GM21526 (cell line): ENCODE results near the gene MAGI1.

Experiments
- ATAC-seq: cut with Tn5 transposase; IDR thresholded peaks from one replicate; pipeline ENCODE4 v1.9.1; 2021; ENCODE audit warnings: moderate library complexity; ENCODE audit not compliant: unreplicated experiment, low FRiP score

MAGI1 gene

DNA sequence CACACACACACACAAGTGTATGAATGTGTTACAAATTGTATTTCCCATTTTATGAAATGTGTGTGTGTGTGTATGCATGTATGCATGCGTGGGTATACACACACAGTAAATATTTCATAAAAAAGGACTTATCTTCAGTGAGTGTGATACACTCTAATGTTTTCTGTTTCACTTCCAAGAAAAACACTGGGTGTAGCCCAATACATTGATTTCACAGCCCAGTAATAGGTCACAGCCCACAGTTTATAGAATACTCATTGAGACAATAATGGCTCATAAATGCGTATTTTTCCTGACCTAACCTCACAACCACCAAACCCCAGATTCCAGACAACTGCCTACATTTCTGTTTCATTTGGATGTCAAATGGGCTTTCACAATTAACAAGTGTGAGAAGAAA, 619.5 kb downstream of the MAGI1 start:
- no peak for ATAC-seq

DNA sequence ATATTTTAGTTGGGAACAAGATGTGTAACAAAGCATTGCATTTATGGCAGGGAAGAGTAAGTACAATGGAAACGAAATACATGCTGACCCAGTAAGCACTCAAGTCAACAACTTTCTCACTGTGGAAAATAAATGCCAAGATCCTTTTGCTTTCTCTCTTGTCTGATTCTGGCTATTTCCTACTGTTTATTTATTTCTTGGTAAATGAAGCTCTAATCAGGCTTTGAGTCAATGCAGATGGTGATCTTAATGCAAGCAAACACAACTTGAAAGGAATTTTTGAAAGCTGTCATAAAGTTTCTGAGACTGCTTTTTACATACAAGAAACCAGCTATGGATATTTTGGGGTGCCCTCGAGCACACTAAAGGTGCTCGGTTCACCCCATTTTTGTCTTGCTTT, 624.8 kb downstream of the MAGI1 start:
- no peak for ATAC-seq

DNA sequence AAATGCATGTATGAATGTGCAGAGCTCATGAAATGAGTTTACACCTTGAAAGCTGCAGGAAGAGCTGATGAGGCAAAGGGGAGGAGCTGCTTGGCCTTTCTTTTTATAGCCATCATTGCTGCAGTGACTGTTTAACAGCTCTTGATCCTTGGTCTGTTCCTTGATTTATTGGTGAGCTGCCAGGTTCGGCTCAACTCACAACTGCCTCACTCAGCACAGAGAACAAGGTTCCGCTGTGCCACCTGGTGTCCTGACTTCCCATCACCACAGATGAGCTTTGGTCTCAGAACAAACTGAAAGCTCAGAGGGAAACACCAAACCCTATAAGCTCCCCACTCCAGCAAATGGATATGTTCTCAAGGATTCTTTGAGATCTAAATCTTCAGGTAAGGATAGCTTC, 626.1 kb downstream of the MAGI1 start:
- ATAC-seq: no peak

GRCh38 chr3:65411367-65411766, 627.4 kb downstream of the MAGI1 start:
- ATAC-seq: no peak

- ATAC-seq: no peak
Observed at GRCh38 chr3:65409176-65409569, 629.5 kb downstream of the MAGI1 start.

- no peak for ATAC-seq
Observed at GRCh38 chr3:65408531-65409175, 630.1 kb downstream of the MAGI1 start.

DNA sequence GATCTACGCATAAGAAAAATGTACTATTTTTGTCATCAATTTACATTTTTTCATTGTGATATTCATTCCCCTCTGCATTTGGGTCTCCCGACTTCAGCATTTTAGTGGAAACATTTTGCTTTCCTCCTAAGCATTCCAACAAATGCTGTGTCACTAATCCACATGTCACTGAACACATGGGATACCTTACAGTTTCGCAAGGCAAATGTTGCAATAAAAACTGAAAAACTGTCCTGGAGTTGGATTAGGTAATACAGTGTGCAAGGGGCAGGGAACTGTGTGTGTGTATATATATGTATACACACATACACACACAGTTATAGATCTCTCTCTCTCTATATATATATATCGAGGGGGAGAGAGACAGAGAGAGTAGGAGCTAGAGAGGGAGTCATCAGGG, 632.2 kb downstream of the MAGI1 start:
- ATAC-seq: no peak

DNA sequence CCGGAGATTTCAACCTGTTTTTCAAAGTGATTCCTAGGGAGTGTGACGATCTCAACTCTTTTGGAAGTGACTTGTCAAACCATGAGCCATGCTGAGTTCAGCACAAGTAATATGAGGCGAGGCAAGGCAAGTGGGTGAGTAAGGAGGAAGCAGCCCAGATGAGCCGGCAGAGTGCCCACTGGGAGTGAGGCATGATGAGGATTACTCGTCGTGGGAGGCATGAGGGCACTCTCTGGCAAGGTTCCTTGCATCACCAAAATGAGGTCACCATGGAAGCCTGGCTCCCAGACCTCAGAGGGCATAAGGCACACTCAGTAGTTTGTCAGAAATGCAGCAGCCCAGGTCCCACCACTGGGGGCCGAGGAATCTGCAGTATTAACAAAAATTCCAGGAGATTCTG, 636.1 kb downstream of the MAGI1 start:
- no peak for ATAC-seq

GRCh38 chr3:65401359-65402305, 637.1 kb downstream of the MAGI1 start:
- ATAC-seq: no peak

GRCh38 chr3:65400899-65401298, 637.8 kb downstream of the MAGI1 start:
- ATAC-seq: no peak

DNA sequence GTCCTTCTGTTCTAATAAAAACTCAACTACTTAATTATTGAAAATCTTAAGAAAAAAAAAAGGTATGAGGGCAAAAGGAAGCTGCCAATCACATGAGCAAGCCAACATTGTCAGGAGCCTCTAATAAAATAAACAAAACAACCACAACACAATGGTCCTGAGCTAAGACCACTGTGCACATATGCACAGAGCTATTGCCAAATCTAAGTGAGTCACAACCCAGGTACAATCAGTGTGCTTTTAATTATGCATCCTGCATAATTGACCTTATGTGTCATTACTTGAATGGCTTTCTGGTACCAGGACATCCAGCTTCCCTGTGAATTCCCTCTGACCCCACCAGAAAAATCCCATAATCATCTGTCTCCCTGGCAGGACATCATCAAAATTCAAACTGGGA, 639.8 kb downstream of the MAGI1 start:
- no peak for ATAC-seq

GRCh38 chr3:65396078-65396477, 642.6 kb downstream of the MAGI1 start:
- ATAC-seq: no peak

GRCh38 chr3:65391068-65391467, 647.6 kb downstream of the MAGI1 start:
- ATAC-seq: no peak

- ATAC-seq: no peak
Observed at GRCh38 chr3:65385805-65386204, 652.9 kb downstream of the MAGI1 start.

GRCh38 chr3:65381496-65382010, 657.2 kb downstream of the MAGI1 start:
- ATAC-seq: no peak

DNA sequence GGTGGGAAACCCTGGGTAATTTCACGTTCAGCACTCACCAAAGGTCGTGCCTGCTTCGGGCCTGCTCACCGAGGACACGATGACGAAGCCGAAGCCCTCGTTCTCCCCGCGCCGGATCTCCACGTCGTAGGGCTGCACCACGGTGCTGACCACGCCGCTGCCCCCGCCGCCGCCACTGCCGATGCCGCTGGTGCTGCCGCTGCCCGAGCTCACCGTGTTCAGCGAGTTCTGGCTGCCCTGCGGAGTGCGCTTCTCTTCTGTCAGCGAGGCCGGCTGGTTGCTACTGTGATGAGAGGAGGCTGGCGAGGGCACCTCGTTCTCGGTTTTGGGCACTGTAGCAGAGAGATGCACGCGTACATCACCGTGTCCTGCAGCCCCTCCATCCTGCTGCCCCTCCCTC, 659.5 kb downstream of the MAGI1 start:
- no peak for ATAC-seq

DNA sequence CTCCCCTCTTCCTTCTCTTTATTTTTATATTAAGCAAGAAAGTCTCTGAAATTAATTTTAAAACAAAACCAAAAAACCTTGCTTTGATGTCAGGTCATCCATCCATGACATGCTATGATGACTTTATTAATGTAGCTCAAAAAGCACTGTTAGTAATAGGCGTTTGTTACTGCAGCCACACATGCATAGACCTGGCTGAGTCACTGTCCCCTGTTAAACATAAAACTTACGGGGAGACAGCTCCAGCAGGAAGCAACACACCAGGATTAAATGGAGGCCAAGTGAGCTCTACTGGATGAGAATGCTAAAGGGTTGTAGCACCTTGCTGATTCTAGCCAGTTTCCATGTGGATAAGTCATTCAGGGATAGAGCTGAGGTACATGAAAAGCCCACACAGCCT, 661.1 kb downstream of the MAGI1 start:
- no peak for ATAC-seq

- ATAC-seq: no peak
Observed at GRCh38 chr3:65376426-65376825, 662.3 kb downstream of the MAGI1 start.

DNA sequence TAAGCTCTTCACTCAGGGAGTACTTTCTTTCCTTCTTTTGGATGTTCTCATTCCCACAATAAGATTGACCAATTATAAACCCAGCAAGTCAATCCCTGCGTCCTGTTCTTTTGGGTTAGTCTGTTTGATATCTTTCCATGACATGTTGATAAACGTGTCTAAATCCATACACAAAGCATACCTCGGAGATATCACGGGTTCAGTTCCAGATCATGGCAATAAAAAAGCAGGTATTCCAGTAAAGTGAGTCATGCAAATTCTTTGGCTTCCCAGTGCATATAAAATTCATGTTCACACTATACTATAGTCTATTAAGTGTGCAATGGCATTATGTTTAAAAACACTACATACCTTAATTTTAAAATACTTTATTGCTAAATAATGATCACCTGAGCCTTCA, 667.7 kb downstream of the MAGI1 start:
- ATAC-seq: no peak

- ATAC-seq: no peak
Observed at GRCh38 chr3:65368866-65369265, 669.9 kb downstream of the MAGI1 start.

GRCh38 chr3:65362688-65363087, 676.0 kb downstream of the MAGI1 start:
- no peak for ATAC-seq

DNA sequence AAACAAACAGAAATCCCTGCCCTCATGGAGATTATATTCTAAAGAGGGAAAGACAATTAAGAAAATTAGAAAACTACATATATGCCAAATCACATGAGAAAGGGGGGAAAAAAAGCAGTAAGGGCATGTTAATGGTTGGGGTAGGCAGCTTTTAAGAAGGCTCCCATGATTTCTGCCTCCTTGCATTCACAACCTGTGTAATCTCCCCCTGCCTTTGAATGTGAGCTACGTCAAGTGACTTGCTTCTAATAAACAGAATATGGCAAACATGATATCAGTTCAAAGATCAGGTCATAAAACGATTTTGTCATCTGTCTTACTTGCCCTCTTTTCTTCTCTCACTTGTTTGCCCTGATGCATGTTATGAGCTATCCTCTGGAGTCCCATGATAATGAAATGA, 677.3 kb downstream of the MAGI1 start:
- no peak for ATAC-seq
